ENCODE results near the gene PGAP6.

DNA sequence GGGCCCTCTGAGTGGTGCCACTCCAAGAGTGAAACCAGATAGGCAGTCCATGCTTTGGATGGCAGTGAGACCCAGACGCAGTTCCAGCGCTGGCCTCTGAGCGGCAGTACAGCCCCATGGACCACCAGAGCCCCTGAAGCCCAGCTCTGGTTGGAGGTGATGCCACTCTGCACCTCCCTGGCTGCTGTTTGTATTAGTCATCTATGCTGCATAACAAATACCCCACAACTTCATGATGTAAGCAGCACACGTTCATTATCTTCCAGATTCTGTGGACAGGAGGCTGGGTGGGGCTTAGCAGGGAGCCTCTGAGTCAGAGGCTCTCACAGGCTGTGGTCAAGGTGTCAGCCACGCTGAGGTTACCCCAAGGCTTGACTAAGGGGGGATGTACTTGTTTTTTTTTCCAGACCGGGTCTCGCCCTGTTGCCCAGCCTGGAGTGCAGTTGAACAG lies 10.1 kb upstream of the PGAP6 start:
- TF ChIP-seq, protein P1, sequence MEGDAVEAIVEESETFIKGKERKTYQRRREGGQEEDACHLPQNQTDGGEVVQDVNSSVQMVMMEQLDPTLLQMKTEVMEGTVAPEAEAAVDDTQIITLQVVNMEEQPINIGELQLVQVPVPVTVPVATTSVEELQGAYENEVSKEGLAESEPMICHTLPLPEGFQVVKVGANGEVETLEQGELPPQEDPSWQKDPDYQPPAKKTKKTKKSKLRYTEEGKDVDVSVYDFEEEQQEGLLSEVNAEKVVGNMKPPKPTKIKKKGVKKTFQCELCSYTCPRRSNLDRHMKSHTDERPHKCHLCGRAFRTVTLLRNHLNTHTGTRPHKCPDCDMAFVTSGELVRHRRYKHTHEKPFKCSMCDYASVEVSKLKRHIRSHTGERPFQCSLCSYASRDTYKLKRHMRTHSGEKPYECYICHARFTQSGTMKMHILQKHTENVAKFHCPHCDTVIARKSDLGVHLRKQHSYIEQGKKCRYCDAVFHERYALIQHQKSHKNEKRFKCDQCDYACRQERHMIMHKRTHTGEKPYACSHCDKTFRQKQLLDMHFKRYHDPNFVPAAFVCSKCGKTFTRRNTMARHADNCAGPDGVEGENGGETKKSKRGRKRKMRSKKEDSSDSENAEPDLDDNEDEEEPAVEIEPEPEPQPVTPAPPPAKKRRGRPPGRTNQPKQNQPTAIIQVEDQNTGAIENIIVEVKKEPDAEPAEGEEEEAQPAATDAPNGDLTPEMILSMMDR (IDR thresholded peaks at IDR 0.05; ENCODE audit: insufficient read depth, low read depth, low read length): peak; percentile 91
- TF ChIP-seq EZH2 (IDR thresholded peaks at IDR 0.05; ENCODE audit: insufficient read depth, low read length): no peak

Measured in astrocyte (in vitro differentiated cells and primary cell).